ENCODE data around the gene DSCAM.

DSCAM gene

DNA sequence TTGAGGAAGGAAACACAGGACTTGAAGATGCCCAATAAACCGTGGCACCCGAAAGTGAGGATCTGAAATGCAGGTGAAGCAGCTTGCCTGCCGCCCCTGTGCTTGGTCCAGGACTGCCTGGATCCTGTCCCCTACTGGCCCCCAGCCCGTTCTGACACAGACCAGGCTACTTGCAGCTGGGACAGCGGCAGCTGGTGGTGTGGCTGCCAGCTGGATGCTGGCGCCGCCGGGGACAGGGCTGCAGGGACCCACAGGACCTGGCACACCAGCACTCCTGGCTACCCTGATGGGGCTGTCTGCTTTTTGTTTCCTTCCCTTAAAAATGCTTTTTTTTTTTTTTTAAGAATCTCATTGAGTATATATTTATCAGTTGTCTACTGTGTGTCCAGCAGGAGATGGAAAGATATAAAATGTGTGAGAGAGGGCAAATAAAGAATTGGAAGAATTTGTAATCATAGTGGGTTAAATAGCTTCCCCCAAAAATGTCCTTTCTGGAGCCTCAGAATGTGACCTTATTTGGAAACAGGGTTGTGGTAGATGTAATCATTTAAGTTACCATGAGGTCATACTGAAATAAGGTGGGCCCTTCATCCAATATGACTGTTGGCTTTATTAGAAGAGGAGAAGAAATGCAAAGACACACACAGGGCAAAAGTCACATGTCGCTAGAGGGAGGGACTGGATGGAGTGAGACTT, 165.6 kb downstream of the DSCAM start:
- TF ChIP-seq, protein P1, sequence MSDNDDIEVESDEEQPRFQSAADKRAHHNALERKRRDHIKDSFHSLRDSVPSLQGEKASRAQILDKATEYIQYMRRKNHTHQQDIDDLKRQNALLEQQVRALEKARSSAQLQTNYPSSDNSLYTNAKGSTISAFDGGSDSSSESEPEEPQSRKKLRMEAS (IDR thresholded peaks at IDR 0.05) = no peak
- TF ChIP-seq EP300 (IDR thresholded peaks at IDR 0.05; ENCODE audit: borderline replicate concordance) (no peak), TCF12 (IDR thresholded peaks at IDR 0.05; ENCODE audit: low read depth) (no peak), YY1 (IDR thresholded peaks at IDR 0.05; ENCODE audit: low read depth) (no peak), RAD21 (IDR thresholded peaks at IDR 0.05; ENCODE audit: low read depth) (no peak), TEAD4 (IDR thresholded peaks at IDR 0.05) (no peak), NFIC (IDR thresholded peaks at IDR 0.05) (no peak), EGR1 (IDR thresholded peaks at IDR 0.05) (no peak), ZBTB7A (IDR thresholded peaks at IDR 0.05; ENCODE audit: low read depth) (no peak), CREB1 (IDR thresholded peaks at IDR 0.05; ENCODE audit: low read depth) (no peak), FOXM1 (IDR thresholded peaks at IDR 0.05; ENCODE audit: borderline replicate concordance, low read depth) (no peak), TAF1 (IDR thresholded peaks at IDR 0.05; ENCODE audit: low read depth) (no peak), CEBPB (IDR thresholded peaks at IDR 0.05) (no peak)
- TF ChIP-seq, protein P2, sequence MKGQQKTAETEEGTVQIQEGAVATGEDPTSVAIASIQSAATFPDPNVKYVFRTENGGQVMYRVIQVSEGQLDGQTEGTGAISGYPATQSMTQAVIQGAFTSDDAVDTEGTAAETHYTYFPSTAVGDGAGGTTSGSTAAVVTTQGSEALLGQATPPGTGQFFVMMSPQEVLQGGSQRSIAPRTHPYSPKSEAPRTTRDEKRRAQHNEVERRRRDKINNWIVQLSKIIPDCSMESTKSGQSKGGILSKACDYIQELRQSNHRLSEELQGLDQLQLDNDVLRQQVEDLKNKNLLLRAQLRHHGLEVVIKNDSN (IDR thresholded peaks at IDR 0.05) = no peak

DNA sequence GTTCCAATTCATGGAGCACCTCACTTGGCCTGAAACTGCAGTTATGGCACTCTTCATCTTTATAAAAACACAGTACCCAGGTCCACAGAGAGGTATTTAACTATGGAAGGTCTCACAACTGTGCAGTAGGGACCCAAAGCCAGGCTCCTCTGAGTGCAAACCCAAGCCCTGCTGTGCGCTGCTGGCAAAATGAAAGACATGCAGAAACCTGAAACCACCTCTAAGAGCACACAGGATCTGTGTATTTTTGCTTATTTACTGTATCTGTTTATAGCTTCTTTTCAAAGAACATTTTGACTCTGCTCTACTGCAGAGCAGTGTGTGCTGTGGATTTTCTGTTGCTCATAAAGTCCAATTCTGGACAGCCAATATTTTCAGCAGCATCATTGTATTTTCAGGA, 166.6 kb downstream of the DSCAM start:
- no peak for TF ChIP-seq TCF12 (IDR thresholded peaks at IDR 0.05; ENCODE audit: low read depth)
- no peak for TF ChIP-seq EP300 (IDR thresholded peaks at IDR 0.05; ENCODE audit: borderline replicate concordance)
- TF ChIP-seq YY1 (IDR thresholded peaks at IDR 0.05; ENCODE audit: low read depth) = no peak
- TF ChIP-seq, protein P1 (IDR thresholded peaks at IDR 0.05) = no peak
- no peak for TF ChIP-seq FOXM1 (IDR thresholded peaks at IDR 0.05; ENCODE audit: borderline replicate concordance, low read depth)
- TF ChIP-seq, protein P3, sequence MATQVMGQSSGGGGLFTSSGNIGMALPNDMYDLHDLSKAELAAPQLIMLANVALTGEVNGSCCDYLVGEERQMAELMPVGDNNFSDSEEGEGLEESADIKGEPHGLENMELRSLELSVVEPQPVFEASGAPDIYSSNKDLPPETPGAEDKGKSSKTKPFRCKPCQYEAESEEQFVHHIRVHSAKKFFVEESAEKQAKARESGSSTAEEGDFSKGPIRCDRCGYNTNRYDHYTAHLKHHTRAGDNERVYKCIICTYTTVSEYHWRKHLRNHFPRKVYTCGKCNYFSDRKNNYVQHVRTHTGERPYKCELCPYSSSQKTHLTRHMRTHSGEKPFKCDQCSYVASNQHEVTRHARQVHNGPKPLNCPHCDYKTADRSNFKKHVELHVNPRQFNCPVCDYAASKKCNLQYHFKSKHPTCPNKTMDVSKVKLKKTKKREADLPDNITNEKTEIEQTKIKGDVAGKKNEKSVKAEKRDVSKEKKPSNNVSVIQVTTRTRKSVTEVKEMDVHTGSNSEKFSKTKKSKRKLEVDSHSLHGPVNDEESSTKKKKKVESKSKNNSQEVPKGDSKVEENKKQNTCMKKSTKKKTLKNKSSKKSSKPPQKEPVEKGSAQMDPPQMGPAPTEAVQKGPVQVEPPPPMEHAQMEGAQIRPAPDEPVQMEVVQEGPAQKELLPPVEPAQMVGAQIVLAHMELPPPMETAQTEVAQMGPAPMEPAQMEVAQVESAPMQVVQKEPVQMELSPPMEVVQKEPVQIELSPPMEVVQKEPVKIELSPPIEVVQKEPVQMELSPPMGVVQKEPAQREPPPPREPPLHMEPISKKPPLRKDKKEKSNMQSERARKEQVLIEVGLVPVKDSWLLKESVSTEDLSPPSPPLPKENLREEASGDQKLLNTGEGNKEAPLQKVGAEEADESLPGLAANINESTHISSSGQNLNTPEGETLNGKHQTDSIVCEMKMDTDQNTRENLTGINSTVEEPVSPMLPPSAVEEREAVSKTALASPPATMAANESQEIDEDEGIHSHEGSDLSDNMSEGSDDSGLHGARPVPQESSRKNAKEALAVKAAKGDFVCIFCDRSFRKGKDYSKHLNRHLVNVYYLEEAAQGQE (IDR thresholded peaks at IDR 0.05; ENCODE audit: low read depth) = no peak
- no peak for TF ChIP-seq EGR1 (IDR thresholded peaks at IDR 0.05)
- TF ChIP-seq ZBTB7A (IDR thresholded peaks at IDR 0.05; ENCODE audit: low read depth) = no peak

DNA sequence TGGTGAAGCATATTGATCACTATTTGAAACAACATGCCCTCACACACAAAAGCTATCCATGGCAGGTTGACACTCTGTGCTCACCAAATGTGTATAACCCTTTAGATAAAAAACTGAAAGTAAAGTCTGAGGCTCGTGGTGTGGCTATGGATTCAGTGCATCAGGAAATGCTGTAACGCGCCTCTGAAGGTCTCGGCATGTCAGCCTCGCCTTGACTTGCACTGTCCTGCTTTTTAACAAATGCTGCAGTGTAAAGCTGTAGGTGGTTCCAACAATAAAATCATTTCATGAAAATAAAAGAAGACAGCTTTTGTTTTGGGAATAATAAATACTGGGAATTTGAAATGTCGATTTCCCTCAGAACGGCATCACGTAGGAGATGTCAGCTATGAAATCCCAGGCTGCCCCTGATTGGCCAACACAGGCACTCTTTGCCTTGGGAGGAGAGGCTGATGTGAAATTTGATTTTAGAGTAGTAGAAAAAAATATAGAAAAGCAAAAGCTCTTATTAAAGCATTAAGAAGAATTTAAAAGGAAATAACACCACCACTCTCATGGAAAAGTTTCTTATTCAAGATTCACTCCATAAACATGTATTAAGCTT, 168.2 kb downstream of the DSCAM start:
- TF ChIP-seq, protein P2 (IDR thresholded peaks at IDR 0.05) = no peak
- TF ChIP-seq FOXM1 (IDR thresholded peaks at IDR 0.05; ENCODE audit: borderline replicate concordance, low read depth) (no peak), EP300 (IDR thresholded peaks at IDR 0.05; ENCODE audit: borderline replicate concordance) (no peak), CEBPB (IDR thresholded peaks at IDR 0.05) (no peak), CREB1 (IDR thresholded peaks at IDR 0.05; ENCODE audit: low read depth) (no peak), YY1 (IDR thresholded peaks at IDR 0.05; ENCODE audit: low read depth) (no peak), NFIC (IDR thresholded peaks at IDR 0.05) (no peak), ZBTB7A (IDR thresholded peaks at IDR 0.05; ENCODE audit: low read depth) (no peak), TEAD4 (IDR thresholded peaks at IDR 0.05) (no peak)

DNA sequence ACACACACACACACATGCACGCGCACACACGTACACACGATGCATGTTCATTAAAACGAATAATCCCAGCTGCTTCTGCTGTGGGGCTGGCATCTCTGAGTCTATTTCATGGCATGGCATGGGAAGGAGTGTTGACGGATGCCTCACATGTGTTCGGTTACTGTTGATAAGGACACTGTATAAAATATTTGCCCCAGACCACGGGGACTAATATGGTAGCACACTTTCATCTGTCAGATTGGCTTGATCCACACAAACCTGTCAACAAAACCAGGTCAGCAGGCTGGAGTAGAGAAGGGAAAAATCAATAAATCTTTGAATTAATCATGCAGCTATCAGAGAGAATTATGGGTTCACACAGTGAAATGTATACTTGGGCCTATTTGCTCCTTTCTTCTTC, 171.9 kb downstream of the DSCAM start:
- TF ChIP-seq, protein P1 (IDR thresholded peaks at IDR 0.05) = no peak
- TF ChIP-seq TCF12 (IDR thresholded peaks at IDR 0.05; ENCODE audit: low read depth) = no peak
- no peak for TF ChIP-seq ZBTB7A (IDR thresholded peaks at IDR 0.05; ENCODE audit: low read depth)
- no peak for TF ChIP-seq EGR1 (IDR thresholded peaks at IDR 0.05)
- no peak for TF ChIP-seq FOXM1 (IDR thresholded peaks at IDR 0.05; ENCODE audit: borderline replicate concordance, low read depth)
- no peak for TF ChIP-seq NFIC (IDR thresholded peaks at IDR 0.05)
- no peak for TF ChIP-seq CEBPB (IDR thresholded peaks at IDR 0.05)

DNA sequence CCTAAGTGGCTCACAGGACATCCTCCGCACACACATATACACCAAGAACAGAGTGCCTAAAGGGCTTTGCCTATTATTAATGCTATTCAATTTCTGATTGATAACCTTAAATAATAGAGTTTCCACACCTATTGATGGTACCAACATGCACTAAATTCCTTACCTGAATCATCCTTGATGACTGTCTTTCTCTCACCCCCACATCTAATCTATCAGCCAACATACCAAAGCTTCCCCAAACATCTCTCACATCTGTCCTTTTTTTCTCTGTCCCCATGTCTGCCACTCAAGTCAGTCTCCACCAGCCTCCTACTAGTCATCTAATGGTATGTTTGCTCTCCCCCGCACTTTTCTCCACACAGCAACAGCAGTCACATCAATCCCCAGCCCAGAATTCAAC, 174.4 kb downstream of the DSCAM start:
- TF ChIP-seq, protein P2 (IDR thresholded peaks at IDR 0.05) = no peak
- TF ChIP-seq, protein P1 (IDR thresholded peaks at IDR 0.05) = no peak
- no peak for TF ChIP-seq TAF1 (IDR thresholded peaks at IDR 0.05; ENCODE audit: low read depth)
- no peak for TF ChIP-seq ZBTB7A (IDR thresholded peaks at IDR 0.05; ENCODE audit: low read depth)
- no peak for TF ChIP-seq RAD21 (IDR thresholded peaks at IDR 0.05; ENCODE audit: low read depth)

DNA sequence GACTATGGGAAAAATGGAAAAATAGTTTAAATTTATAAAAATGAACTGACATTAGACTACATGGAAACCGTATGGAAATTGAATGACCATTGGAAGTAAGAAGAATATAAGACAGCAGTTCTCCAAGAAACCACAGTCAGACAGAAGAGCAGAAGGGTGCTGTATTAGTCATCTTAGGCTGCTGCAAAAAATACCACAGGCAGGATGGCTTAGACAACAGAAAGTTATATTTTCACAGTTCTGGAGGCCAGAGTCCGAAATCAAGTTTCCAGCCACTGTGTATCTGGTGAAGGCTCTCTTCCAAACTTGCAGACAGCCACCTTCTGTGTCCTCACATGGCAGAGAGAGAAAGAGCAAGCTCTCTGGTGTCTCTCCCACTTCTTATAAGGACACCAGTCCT, 175.2 kb downstream of the DSCAM start:
- TF ChIP-seq EP300 (IDR thresholded peaks at IDR 0.05; ENCODE audit: borderline replicate concordance) (no peak), TCF12 (IDR thresholded peaks at IDR 0.05; ENCODE audit: low read depth) (no peak), CREB1 (IDR thresholded peaks at IDR 0.05; ENCODE audit: low read depth) (no peak), FOXM1 (IDR thresholded peaks at IDR 0.05; ENCODE audit: borderline replicate concordance, low read depth) (no peak), RAD21 (IDR thresholded peaks at IDR 0.05; ENCODE audit: low read depth) (no peak), TAF1 (IDR thresholded peaks at IDR 0.05; ENCODE audit: low read depth) (no peak), TEAD4 (IDR thresholded peaks at IDR 0.05) (no peak), YY1 (IDR thresholded peaks at IDR 0.05; ENCODE audit: low read depth) (no peak), NFIC (IDR thresholded peaks at IDR 0.05) (no peak), ZBTB7A (IDR thresholded peaks at IDR 0.05; ENCODE audit: low read depth) (no peak), EGR1 (IDR thresholded peaks at IDR 0.05) (no peak)
- TF ChIP-seq, protein P2 (IDR thresholded peaks at IDR 0.05) = no peak
- TF ChIP-seq, protein P3 (IDR thresholded peaks at IDR 0.05; ENCODE audit: low read depth) = no peak
- TF ChIP-seq, protein P1 (IDR thresholded peaks at IDR 0.05) = no peak

Measured in Ishikawa (cell line).